GM18502 (cell line): Measurements from ENCODE around the gene STRN.
"Not testable (repeated sequence)": the region's sequence is repeated elsewhere in the genome, so short reads cannot be mapped to it uniquely, and the experiment has no call there.

Experiments used
- ATAC-seq: cut with Tn5 transposase; IDR thresholded peaks from one replicate; pipeline ENCODE4 v1.9.1; 2021; ENCODE audit warnings: mild to moderate bottlenecking; ENCODE audit not compliant: unreplicated experiment, poor library complexity

Gene STRN

DNA sequence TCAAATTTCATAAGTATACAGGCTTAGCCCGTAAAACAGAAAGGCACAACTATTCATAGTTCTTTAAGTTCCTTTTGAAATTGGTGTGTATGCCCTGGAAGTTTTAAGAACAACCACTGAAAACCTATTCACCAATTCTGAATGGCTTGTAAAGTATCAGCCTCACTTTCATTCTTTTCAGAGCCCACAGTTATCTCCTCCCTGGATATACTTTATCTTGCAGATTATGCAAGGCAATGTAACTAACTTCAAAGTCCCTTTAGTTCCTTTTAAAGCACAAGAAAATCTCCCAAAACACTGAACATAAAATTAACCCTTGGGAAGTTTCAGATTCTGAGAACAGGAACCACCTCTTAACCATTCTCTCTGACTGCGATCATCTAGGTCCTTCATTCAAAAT lies 1.1 kb downstream of the STRN start:
- ATAC-seq, result no peak

- ATAC-seq, result no peak
Measured at GRCh38 chr2:36964496-36965058, 1.8 kb downstream of the STRN start.

GRCh38 chr2:36963734-36964133 lies 2.6 kb downstream of the STRN start:
- no peak for ATAC-seq

- ATAC-seq, result no peak
Measured at GRCh38 chr2:36963106-36963505, 3.2 kb downstream of the STRN start.

DNA sequence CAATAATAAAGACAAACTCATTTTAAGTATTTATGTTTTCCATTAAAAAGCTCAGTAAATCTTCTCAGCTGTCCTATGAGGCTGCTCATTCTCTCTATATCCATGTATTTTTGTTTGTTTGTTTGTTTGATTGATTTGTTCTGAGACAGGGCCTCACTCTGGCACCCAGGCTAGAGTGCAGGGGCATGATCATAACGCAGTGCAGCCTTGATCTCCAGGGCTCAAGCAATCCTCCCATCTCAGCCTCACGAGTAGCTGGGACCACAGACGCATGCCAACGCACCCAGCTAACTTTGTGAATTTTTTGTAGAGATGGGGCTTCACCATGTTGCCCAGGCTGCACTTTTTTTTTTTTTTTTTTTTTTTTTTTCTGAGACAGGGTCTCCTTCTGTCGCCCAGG lies 5.6 kb downstream of the STRN start:
- no peak for ATAC-seq

GRCh38 chr2:36960005-36960675 lies 6.2 kb downstream of the STRN start:
- no peak for ATAC-seq

DNA sequence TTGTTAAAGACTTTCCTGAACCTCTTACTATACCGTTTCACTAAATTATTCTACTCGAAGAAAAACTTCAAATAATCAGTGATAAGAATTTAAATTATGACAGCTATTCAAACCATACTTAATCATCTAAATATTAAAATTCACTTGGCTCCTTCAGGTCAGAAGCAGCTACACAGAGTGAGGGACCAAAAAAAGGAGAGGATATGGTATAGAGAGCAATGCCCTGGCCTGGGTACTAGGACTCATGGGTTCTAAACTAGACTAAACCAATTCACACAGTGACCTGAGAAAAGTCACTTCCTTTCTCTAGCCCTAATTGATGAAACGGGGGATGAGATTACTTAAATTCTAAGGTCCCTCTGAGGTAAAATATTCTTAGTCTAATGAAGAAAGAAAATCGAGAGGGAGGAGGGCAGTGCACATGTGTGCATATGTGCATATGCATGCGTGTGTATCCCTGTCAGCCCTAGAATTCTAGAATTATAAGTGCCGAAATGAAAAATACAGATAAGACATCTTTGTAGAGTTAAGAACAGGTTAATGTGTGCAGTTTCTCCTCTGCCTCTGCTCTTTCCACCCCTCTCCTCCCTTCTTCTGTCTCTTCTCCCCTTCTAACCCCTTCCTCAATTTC lies 11.2 kb downstream of the STRN start:
- ATAC-seq, result no peak

DNA sequence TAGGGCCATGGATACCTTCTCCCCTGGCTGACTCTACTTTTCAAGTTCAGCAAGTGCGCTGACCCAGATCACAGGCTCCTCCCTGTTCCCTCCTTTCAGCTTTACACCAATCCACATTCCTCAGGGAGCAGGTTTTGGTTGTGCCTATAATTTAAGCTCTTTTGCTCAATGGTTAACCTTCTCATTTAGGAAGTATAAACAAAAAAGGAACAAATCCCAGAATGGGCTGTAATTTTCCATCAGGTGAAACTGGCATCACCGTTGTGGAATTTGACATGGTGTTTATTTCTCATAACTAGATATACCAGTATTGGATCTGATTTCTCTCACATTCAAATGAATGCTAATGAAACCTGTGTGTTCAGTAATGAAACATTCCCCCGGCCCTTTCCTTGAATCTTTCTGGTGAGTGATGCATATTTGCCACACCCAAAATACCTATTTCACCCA lies 13.6 kb downstream of the STRN start:
- no peak for ATAC-seq

- ATAC-seq, result no peak
Measured at GRCh38 chr2:36951574-36951973, 14.8 kb downstream of the STRN start.

GRCh38 chr2:36951027-36951518 lies 15.3 kb downstream of the STRN start:
- ATAC-seq, result no peak

DNA sequence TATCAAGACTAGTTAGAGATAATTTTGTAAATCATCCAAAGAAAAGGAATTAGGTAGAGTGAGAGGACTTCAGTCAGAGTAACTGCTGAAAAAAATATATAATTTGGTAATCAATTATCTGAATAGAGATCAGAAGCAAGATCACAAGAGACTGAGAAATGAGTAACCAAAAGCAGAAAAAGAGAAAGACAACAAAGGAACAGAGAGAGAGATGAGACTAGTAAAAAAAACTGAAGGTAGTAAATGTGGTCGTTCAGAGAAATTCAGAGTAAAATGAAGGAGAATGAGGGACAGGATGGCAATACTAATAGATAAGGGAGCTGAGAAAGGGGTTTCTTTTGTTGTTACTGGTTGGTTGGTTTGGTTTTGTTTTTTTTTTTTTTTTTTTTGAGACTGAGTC lies 16.5 kb downstream of the STRN start:
- no peak for ATAC-seq

DNA sequence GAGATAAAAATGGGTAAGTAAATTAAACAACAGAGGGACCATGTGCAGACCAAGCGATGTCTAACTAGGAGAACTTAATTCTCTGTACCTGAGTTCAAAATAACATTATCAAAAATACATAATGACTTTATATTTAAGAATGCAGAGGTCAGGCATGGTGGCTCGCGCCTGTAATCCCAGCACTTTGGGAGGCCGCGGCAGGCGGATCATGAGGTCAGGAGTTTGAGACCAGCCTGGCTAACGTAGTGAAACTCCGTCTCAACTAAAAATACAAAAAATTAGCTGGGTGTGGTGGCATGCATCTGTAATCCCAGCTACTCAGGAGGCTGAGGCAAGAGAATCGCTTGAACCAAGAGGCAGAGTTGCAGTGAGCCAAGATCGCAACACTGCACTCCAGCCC lies 21.1 kb downstream of the STRN start:
- not testable (repeated sequence) for ATAC-seq

DNA sequence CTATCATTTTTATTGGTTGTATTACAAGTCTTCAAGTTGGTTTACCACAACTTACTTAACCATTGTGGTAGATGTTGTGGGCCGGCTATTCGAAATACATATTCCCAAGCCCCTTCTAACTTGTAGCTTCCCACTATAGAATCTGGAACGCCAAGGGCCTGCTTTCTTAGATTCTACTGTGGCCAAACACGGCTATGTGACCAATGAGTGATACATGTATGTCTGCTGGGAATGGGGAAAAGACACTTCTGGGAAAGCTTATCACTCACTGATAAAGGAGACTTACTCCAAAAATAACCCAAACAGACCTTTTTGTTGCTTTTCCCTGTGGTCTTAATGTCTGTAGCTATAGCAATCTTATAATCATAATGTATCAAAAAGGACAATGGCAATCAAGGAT lies 24.5 kb downstream of the STRN start:
- ATAC-seq, result no peak

DNA sequence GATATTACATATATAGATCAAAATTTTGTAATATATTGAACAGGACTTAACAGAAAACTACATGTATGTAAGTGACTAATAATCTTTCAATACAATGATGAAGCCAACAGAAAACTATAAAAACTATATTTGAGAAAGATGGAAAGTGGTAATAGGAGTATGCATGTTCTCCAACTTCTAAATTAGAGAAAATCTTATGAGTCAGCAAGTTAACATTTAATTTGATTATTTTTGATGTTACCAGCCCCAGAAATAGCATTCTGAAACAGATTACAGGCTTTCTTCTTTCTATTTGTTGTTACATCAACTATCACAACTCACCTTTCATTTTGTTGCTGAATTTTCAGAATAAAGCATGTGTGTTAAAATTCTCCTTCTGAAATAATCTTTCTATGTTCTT lies 29.8 kb downstream of the STRN start:
- not testable (repeated sequence) for ATAC-seq

GRCh38 chr2:36931688-36932087 lies 34.6 kb downstream of the STRN start:
- not testable (repeated sequence) for ATAC-seq

DNA sequence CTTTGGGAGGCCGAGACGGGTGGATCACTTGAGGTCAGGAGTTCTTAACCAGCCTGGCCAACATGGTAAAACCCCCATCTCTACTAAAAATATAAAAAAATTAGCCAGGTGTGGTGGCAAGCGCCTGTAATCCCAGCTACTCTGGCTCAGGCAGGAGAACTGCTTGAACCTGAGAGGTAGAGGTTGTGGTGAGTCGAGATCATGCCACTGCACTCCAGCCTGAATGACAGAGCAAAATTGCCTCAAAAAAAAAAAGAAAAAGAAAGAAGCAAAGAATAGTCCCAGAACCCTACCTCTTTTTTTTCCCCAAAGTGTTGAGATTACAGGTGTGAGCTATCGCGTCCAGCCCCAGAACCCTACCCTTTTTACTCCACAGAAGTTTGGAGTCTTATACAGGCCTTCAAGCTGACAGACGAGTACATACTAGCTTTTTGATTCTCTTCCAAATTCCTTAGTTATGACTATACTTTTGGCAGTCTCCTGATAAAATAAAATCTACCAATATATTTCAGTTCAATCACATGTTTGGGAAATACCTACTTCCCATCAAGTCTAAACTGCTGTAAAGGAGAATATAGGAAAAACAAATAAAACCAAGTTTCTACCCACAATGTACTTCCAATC lies 35.4 kb downstream of the STRN start:
- ATAC-seq, result not testable (repeated sequence)

GRCh38 chr2:36926175-36927132 lies 39.9 kb downstream of the STRN start:
- ATAC-seq, result not testable (repeated sequence)

DNA sequence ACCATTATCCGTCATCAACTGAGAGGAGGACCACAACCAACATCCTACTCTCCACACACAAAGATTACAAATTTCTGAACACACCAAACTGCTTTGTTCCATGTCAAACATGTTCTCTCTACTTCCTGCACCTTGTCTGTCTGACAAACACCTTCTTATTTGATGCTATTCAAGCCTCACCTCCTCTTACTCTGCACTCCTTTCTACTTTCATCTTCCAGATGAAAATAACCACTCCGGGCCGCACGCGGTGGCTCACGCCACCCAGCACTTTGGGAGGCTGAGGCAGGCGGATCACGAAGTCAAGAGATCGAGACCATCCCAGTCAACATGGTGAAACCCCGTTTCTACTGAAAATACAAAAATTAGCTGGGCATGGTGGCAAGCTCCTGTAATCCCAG lies 43.7 kb downstream of the STRN start:
- not testable (repeated sequence) for ATAC-seq

DNA sequence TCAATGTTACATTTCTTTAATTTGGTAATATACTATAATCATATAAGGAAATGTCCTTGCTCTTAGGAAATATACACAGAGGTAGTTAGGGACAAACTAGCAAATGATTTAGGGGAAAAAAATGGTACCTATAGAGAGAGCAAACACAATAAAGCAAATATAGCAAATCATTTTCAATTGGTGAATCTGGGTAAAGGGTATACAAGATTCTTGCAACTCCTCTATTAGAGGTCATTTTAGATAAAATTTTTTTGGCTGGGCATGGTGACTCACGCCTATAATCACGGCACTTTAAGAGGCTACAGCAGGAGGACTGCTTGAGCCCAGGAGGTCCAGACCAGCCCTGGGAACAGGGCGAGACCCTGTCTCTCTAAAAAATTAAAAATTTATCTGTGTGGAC lies 44.4 kb downstream of the STRN start:
- no peak for ATAC-seq
